ENCODE measurements around the gene LZTR1. TPM values are rescaled to one million over a fixed set of nuclear protein-coding genes. Genes with fewer than 3 reads are reported as not detected.

The LZTR1 gene
- total and polyA plus RNA-seq, 2 of the 8 experiments (the other 6 are each of a cell fraction or from before 2014, with no cell fraction given) = 22.3 to 31.0 TPM

- no peak for TF ChIP-seq SP4 (IDR thresholded peaks at IDR 0.05; ENCODE audit: low read length)
- TF ChIP-seq GABPA (IDR thresholded peaks at IDR 0.05; ENCODE audit: borderline replicate concordance, insufficient read depth, low read length) = no peak
These were observed 44.9 kb upstream of the LZTR1 start (continued) for GRCh38 chr22:20937031-20937793.
